Ishikawa (cell line): ENCODE results near the gene NRAS.

Experiments
- CEBPB ChIP-seq: IDR thresholded peaks from 2 replicates; pipeline ENCODE4 v1.6.1; 2012
- EP300 ChIP-seq: IDR thresholded peaks from 2 replicates; pipeline ENCODE4 v1.6.1; 2012; ENCODE audit warnings: borderline replicate concordance
- FOXM1 ChIP-seq: IDR thresholded peaks from 2 replicates; pipeline ENCODE4 v1.6.1; 2012; ENCODE audit warnings: low read depth, borderline replicate concordance
- NFIC ChIP-seq: IDR thresholded peaks from 2 replicates; pipeline ENCODE4 v1.6.1; 2012
- RAD21 ChIP-seq: IDR thresholded peaks from 2 replicates; pipeline ENCODE4 v1.6.1; 2012; ENCODE audit warnings: low read depth
- TAF1 ChIP-seq: IDR thresholded peaks from 2 replicates; pipeline ENCODE4 v1.6.1; 2012; ENCODE audit warnings: low read depth, mild to moderate bottlenecking
- TCF12 ChIP-seq: IDR thresholded peaks from 2 replicates; pipeline ENCODE4 v1.6.1; 2012; ENCODE audit warnings: low read depth
- TF ChIP-seq, protein P1 (sequence below): IDR thresholded peaks from 2 replicates; pipeline ENCODE4 v1.6.1; 2012
- TF ChIP-seq, protein P2 (sequence below): IDR thresholded peaks from 2 replicates; pipeline ENCODE4 v1.6.1; 2012; ENCODE audit warnings: low read depth, mild to moderate bottlenecking

DNA sequence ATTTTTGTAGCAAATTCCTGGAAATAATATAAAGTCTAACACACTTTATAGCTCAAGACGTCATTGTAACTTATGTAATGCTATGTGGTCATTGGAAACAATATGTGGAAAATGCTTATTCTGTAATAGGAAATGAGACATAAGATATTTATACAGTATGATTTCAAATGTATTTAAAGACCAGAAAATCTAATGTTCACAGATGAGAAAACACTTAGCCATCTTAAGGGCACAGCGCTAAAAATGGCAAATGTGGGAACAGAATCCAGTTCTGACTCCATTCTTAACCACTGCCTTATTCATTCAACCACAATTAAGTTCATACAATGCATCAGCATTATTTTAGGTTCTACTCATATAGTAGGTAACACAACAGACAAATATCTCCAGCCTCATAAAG, 28.7 kb upstream of the NRAS start:
- TF ChIP-seq TCF12 (no peak), FOXM1 (no peak), RAD21 (no peak), NFIC (no peak), TAF1 (no peak), EP300 (no peak), CEBPB (no peak)
- TF ChIP-seq, protein P1, sequence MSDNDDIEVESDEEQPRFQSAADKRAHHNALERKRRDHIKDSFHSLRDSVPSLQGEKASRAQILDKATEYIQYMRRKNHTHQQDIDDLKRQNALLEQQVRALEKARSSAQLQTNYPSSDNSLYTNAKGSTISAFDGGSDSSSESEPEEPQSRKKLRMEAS: no peak
- TF ChIP-seq, protein P2, sequence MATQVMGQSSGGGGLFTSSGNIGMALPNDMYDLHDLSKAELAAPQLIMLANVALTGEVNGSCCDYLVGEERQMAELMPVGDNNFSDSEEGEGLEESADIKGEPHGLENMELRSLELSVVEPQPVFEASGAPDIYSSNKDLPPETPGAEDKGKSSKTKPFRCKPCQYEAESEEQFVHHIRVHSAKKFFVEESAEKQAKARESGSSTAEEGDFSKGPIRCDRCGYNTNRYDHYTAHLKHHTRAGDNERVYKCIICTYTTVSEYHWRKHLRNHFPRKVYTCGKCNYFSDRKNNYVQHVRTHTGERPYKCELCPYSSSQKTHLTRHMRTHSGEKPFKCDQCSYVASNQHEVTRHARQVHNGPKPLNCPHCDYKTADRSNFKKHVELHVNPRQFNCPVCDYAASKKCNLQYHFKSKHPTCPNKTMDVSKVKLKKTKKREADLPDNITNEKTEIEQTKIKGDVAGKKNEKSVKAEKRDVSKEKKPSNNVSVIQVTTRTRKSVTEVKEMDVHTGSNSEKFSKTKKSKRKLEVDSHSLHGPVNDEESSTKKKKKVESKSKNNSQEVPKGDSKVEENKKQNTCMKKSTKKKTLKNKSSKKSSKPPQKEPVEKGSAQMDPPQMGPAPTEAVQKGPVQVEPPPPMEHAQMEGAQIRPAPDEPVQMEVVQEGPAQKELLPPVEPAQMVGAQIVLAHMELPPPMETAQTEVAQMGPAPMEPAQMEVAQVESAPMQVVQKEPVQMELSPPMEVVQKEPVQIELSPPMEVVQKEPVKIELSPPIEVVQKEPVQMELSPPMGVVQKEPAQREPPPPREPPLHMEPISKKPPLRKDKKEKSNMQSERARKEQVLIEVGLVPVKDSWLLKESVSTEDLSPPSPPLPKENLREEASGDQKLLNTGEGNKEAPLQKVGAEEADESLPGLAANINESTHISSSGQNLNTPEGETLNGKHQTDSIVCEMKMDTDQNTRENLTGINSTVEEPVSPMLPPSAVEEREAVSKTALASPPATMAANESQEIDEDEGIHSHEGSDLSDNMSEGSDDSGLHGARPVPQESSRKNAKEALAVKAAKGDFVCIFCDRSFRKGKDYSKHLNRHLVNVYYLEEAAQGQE: no peak
